ENCODE measurements around the gene CBX6. TPM values are rescaled to one million over a fixed set of nuclear protein-coding genes. Genes with fewer than 3 reads are reported as not detected.
"Not testable (repeated sequence)": the region's sequence is repeated elsewhere in the genome, so short reads cannot be mapped to it uniquely, and the experiment has no call there.

The CBX6 gene
- total RNA-seq, 2 experiments from 2014 or later = 91.4 to 93.5 TPM

GRCh38 chr22:38865201-38866023 lies 6.6 kb downstream of the CBX6 start:
- intact Hi-C loops (cut with micrococcal nuclease) = no loop called here
- no peak overlapping the region for H3K27ac Mint-ChIP-seq
- CTCF ChIA-PET = no interaction called here
- H3K4me1 Mint-ChIP-seq (ENCODE audit: low read depth) = peaks cover 33% of the 10 kb centered on the region
- no peak for DNase-seq
- no peaks in the 10 kb centered on the region for H3K27me3 Mint-ChIP-seq (ENCODE audit: low read depth)
- H3K4me3 Mint-ChIP-seq = no peak overlapping the region
- H3K9me3 Mint-ChIP-seq = no peaks in the 10 kb centered on the region
- H3K36me3 Mint-ChIP-seq (ENCODE audit: low read depth) = peaks cover 22% of the 10 kb centered on the region

- Mint-ChIP-seq H3K36me3 (ENCODE audit: low read depth) (peaks cover 13% of the 10 kb centered on the region), H3K4me3 (no peak overlapping the region), H3K27me3 (ENCODE audit: low read depth) (no peaks in the 10 kb centered on the region), H3K4me1 (ENCODE audit: low read depth) (peaks cover 25% of the 10 kb centered on the region), H3K27ac (no peak overlapping the region), H3K9me3 (no peaks in the 10 kb centered on the region)
- CTCF ChIA-PET = no interaction called here
- intact Hi-C loops (cut with micrococcal nuclease) = no loop called here
- no peak for DNase-seq
Observed at GRCh38 chr22:38864361-38865191, 7.4 kb downstream of the CBX6 start.

GRCh38 chr22:38863531-38864131 lies 8.4 kb downstream of the CBX6 start:
- H3K9me3 Mint-ChIP-seq = no peaks in the 10 kb centered on the region
- intact Hi-C loops (cut with micrococcal nuclease) = no loop called here
- no peak overlapping the region for H3K27ac Mint-ChIP-seq
- H3K36me3 Mint-ChIP-seq (ENCODE audit: low read depth) = peaks cover 6% of the 10 kb centered on the region
- no peak overlapping the region for H3K4me3 Mint-ChIP-seq
- CTCF ChIA-PET = no interaction called here
- no peaks in the 10 kb centered on the region for H3K27me3 Mint-ChIP-seq (ENCODE audit: low read depth)
- DNase-seq = no peak
- peaks cover 16% of the 10 kb centered on the region for H3K4me1 Mint-ChIP-seq (ENCODE audit: low read depth)

- intact Hi-C loops (cut with micrococcal nuclease) = no loop called here
- Mint-ChIP-seq H3K4me1 (ENCODE audit: low read depth) (peaks cover 7% of the 10 kb centered on the region), H3K9me3 (no peaks in the 10 kb centered on the region), H3K27me3 (ENCODE audit: low read depth) (no peaks in the 10 kb centered on the region), H3K36me3 (ENCODE audit: low read depth) (no peaks in the 10 kb centered on the region), H3K4me3 (no peak overlapping the region), H3K27ac (no peak overlapping the region)
- no peak for DNase-seq
- CTCF ChIA-PET = no interaction called here
Observed at GRCh38 chr22:38862375-38863329, 9.4 kb downstream of the CBX6 start.

- Mint-ChIP-seq H3K36me3 (ENCODE audit: low read depth) (no peaks in the 10 kb centered on the region), H3K27me3 (ENCODE audit: low read depth) (no peaks in the 10 kb centered on the region), H3K9me3 (no peaks in the 10 kb centered on the region), H3K4me3 (no peak overlapping the region), H3K27ac (no peak overlapping the region), H3K4me1 (ENCODE audit: low read depth) (peaks cover 4% of the 10 kb centered on the region)
- CTCF ChIA-PET = interaction anchor here (1.4 kb wide), 1 partner anchor 8 kb away, joined by 6 read pairs; no protein-coding TSS in a partner anchor
- intact Hi-C loops (cut with micrococcal nuclease) = no loop called here
- DNase-seq = no peak
Observed at GRCh38 chr22:38861927-38862326, 10.1 kb downstream of the CBX6 start.

- intact Hi-C loops (cut with micrococcal nuclease) = no loop called here
- Mint-ChIP-seq H3K36me3 (ENCODE audit: low read depth) (no peaks in the 10 kb centered on the region), H3K27ac (no peak overlapping the region), H3K4me3 (no peak overlapping the region), H3K9me3 (no peaks in the 10 kb centered on the region), H3K4me1 (ENCODE audit: low read depth) (peaks cover 4% of the 10 kb centered on the region), H3K27me3 (ENCODE audit: low read depth) (no peaks in the 10 kb centered on the region)
- no peak for DNase-seq
- CTCF ChIA-PET = interaction anchor here (0.6 to 1.4 kb wide), 2 partner anchors 9 to 237 kb away, joined by 3 to 6 read pairs; no protein-coding TSS in a partner anchor
Observed at GRCh38 chr22:38861170-38861876, 10.7 kb downstream of the CBX6 start.

GRCh38 chr22:38860283-38861169 lies 11.5 kb downstream of the CBX6 start:
- Mint-ChIP-seq H3K36me3 (ENCODE audit: low read depth) (no peaks in the 10 kb centered on the region), H3K9me3 (no peaks in the 10 kb centered on the region), H3K27me3 (ENCODE audit: low read depth) (no peaks in the 10 kb centered on the region), H3K27ac (no peak overlapping the region), H3K4me1 (ENCODE audit: low read depth) (peaks cover 2% of the 10 kb centered on the region), H3K4me3 (no peak overlapping the region)
- CTCF ChIA-PET = interaction anchor here (1.4 kb wide), 1 partner anchor 9 kb away, joined by 6 read pairs; no protein-coding TSS in a partner anchor
- no peak for DNase-seq
- intact Hi-C loops (cut with micrococcal nuclease) = no loop called here

GRCh38 chr22:38859581-38860282 lies 12.3 kb downstream of the CBX6 start:
- CTCF ChIA-PET = interaction anchor here (1.2 kb wide), 1 partner anchor 9 kb away, joined by 3 read pairs; no protein-coding TSS in a partner anchor
- Mint-ChIP-seq H3K27ac (no peak overlapping the region), H3K4me1 (ENCODE audit: low read depth) (peaks cover 2% of the 10 kb centered on the region)

GRCh38 chr22:38858492-38858891 lies 13.5 kb downstream of the CBX6 start:
- Mint-ChIP-seq H3K36me3 (ENCODE audit: low read depth) (no peaks in the 10 kb centered on the region), H3K27me3 (ENCODE audit: low read depth) (peaks cover 2% of the 10 kb centered on the region), H3K9me3 (no peaks in the 10 kb centered on the region), H3K27ac (no peak overlapping the region), H3K4me3 (no peak overlapping the region), H3K4me1 (ENCODE audit: low read depth) (peaks cover 2% of the 10 kb centered on the region)
- intact Hi-C loops (cut with micrococcal nuclease) = no loop called here
- CTCF ChIA-PET = interaction anchor here (1.2 kb wide), 1 partner anchor 11 kb away, joined by 3 read pairs; no protein-coding TSS in a partner anchor
- DNase-seq = no peak

More at GRCh38 chr22:38859581-38860282, 12.3 kb downstream of the CBX6 start:
- Mint-ChIP-seq H3K9me3 (no peaks in the 10 kb centered on the region), H3K36me3 (ENCODE audit: low read depth) (no peaks in the 10 kb centered on the region), H3K27me3 (ENCODE audit: low read depth) (no peaks in the 10 kb centered on the region), H3K4me3 (no peak overlapping the region)
- intact Hi-C loops (cut with micrococcal nuclease) = no loop called here
- DNase-seq = no peak

GRCh38 chr22:38854476-38854875 lies 17.5 kb downstream of the CBX6 start:
- CTCF ChIA-PET = interaction anchor here (0.9 to 1.4 kb wide), 2 partner anchors 16 to 88 kb away, joined by 3 to 9 read pairs; no protein-coding TSS in a partner anchor
- H3K9me3 Mint-ChIP-seq; H3K4me1 Mint-ChIP-seq (ENCODE audit: low read depth); intact Hi-C loops (cut with micrococcal nuclease); H3K27ac Mint-ChIP-seq; H3K27me3 Mint-ChIP-seq (ENCODE audit: low read depth); H3K4me3 Mint-ChIP-seq; DNase-seq; H3K36me3 Mint-ChIP-seq (ENCODE audit: low read depth): not testable (repeated sequence)

All from activated naive CD4-positive, alpha-beta T cell treated with anti-CD3 and anti-CD28 coated beads for 36 hours (primary cell).